Mesenchymal stem cell (in vitro differentiated cells and primary cell): ENCODE measurements around the gene CSF3.

Experiments used
- DNase-seq: peaks from one replicate; pipeline ENCODE4 v3.0.0-alpha.2; 2013
- H2AFZ ChIP-seq: one replicate; pipeline ENCODE4 v1.6.1; 2013; ENCODE audit warnings: low read depth, mild to moderate bottlenecking, control low read depth, inconsistent platforms, low read length, moderate library complexity
- H2AK5ac ChIP-seq: 2 replicates; pipeline ENCODE4 v1.6.1; 2013; ENCODE audit warnings: low read length, moderate library complexity, mild to moderate bottlenecking, inconsistent platforms; ENCODE audit not compliant: severe bottlenecking
- H2BK120ac ChIP-seq: one replicate; pipeline ENCODE4 v1.6.1; 2013; ENCODE audit warnings: low read depth, mild to moderate bottlenecking, inconsistent platforms, low read length, moderate library complexity
- H2BK12ac ChIP-seq, 2 experiments: one replicate each; pipeline ENCODE4 v1.6.1; 2013; ENCODE audit warnings: inconsistent platforms in 2 of 2, low read length in 2 of 2, mild to moderate bottlenecking in 2 of 2, moderate library complexity in 2 of 2, control low read depth in 1 of 2
- H2BK15ac ChIP-seq: one replicate; pipeline ENCODE4 v1.6.1; 2013; ENCODE audit warnings: mild to moderate bottlenecking, low read depth, inconsistent platforms; ENCODE audit not compliant: poor library complexity, severe bottlenecking
- H2BK5ac ChIP-seq: 2 replicates; pipeline ENCODE4 v1.6.1; 2013; ENCODE audit warnings: low read depth, mild to moderate bottlenecking, low read length, control low read depth, inconsistent platforms; ENCODE audit not compliant: poor library complexity, severe bottlenecking
- H3K14ac ChIP-seq, 2 experiments: one replicate each; pipeline ENCODE4 v1.6.1; 2013; ENCODE audit warnings: inconsistent platforms in 2 of 2, low read length in 2 of 2, control low read depth in 1 of 2, mild to moderate bottlenecking in 1 of 2, moderate library complexity in 1 of 2
- H3K18ac ChIP-seq, 2 experiments: one replicate each; pipeline ENCODE4 v1.6.1; 2013; ENCODE audit warnings: inconsistent platforms in 2 of 2, low read length in 2 of 2, control low read depth in 1 of 2, low read depth in 1 of 2, mild to moderate bottlenecking in 1 of 2
- H3K23ac ChIP-seq, 2 experiments: one replicate each; pipeline ENCODE4 v1.6.1; 2013; ENCODE audit warnings: inconsistent platforms in 2 of 2, low read length in 2 of 2, mild to moderate bottlenecking in 2 of 2, moderate library complexity in 2 of 2, control low read depth in 1 of 2
- H3K27ac ChIP-seq: 2 replicates; pipeline ENCODE4 v1.5.1; 2013; ENCODE audit warnings: mild to moderate bottlenecking, moderate library complexity, low read length, control low read depth, inconsistent platforms; ENCODE audit not compliant: poor library complexity, severe bottlenecking
- H3K27me3 ChIP-seq, 2 experiments: 2 replicates each; pipeline versions ENCODE4 v1.6.1 to v1.7.0; 2013; ENCODE audit warnings: low read length in 2 of 2, mild to moderate bottlenecking in 2 of 2, moderate library complexity in 2 of 2, control low read depth in 1 of 2, inconsistent platforms in 1 of 2; ENCODE audit not compliant: control insufficient read depth in 1 of 2, insufficient read depth in 1 of 2
- H3K36me3 ChIP-seq, 2 experiments: 2 replicates each; pipeline versions ENCODE4 v1.6.1 to v1.7.0; 2013; ENCODE audit warnings: low read length in 2 of 2, control low read depth in 1 of 2, inconsistent platforms in 1 of 2, low read depth in 1 of 2, mild to moderate bottlenecking in 1 of 2; ENCODE audit not compliant: insufficient read depth in 2 of 2, control insufficient read depth in 1 of 2
- H3K4ac ChIP-seq, 2 experiments: one replicate each; pipeline ENCODE4 v1.6.1; 2013; ENCODE audit warnings: inconsistent platforms in 2 of 2, low read length in 2 of 2, mild to moderate bottlenecking in 2 of 2, moderate library complexity in 2 of 2, control low read depth in 1 of 2, low read depth in 1 of 2
- H3K4me1 ChIP-seq: 2 replicates; pipeline ENCODE4 v1.6.1; 2013; ENCODE audit warnings: low read depth, low read length, control low read depth; ENCODE audit not compliant: control insufficient read depth, insufficient read depth
- H3K4me2 ChIP-seq: 2 replicates; pipeline ENCODE4 v1.6.1; 2013; ENCODE audit warnings: low read length, mild to moderate bottlenecking, inconsistent platforms; ENCODE audit not compliant: poor library complexity, severe bottlenecking
- H3K4me3 ChIP-seq, 2 experiments: 2 replicates each; pipeline versions ENCODE4 v1.5.1 to v1.7.0; 2013; ENCODE audit warnings: low read length in 2 of 2, mild to moderate bottlenecking in 2 of 2, control low read depth in 1 of 2, low read depth in 1 of 2; ENCODE audit not compliant: insufficient read depth in 1 of 2
- H3K79me1 ChIP-seq: replicated peaks from 2 replicates; pipeline ENCODE4 v1.6.1; 2013; ENCODE audit warnings: mild to moderate bottlenecking, control low read depth, low read length, inconsistent platforms; ENCODE audit not compliant: poor library complexity, severe bottlenecking
- H3K9ac ChIP-seq: 2 replicates; pipeline ENCODE4 v1.7.0; 2013; ENCODE audit warnings: mild to moderate bottlenecking, low read length, moderate library complexity
- H3K9me3 ChIP-seq: 2 replicates; pipeline ENCODE4 v1.7.0; 2013; ENCODE audit warnings: mild to moderate bottlenecking, low read length; ENCODE audit not compliant: control insufficient read depth
- H4K8ac ChIP-seq: one replicate; pipeline ENCODE4 v1.6.1; 2013; ENCODE audit warnings: inconsistent platforms, mild to moderate bottlenecking, low read length, moderate library complexity
- H4K91ac ChIP-seq: one replicate; pipeline ENCODE4 v1.6.1; 2013; ENCODE audit warnings: mild to moderate bottlenecking, low read length, inconsistent platforms
- WGBS: methylation state at CpG from one replicate; pipeline ENCODE4 v1.1.7; 2013; ENCODE audit warnings: mixed read lengths; 5-methylcytosine and 5-hydroxymethylcytosine counted together

The CSF3 gene

DNA sequence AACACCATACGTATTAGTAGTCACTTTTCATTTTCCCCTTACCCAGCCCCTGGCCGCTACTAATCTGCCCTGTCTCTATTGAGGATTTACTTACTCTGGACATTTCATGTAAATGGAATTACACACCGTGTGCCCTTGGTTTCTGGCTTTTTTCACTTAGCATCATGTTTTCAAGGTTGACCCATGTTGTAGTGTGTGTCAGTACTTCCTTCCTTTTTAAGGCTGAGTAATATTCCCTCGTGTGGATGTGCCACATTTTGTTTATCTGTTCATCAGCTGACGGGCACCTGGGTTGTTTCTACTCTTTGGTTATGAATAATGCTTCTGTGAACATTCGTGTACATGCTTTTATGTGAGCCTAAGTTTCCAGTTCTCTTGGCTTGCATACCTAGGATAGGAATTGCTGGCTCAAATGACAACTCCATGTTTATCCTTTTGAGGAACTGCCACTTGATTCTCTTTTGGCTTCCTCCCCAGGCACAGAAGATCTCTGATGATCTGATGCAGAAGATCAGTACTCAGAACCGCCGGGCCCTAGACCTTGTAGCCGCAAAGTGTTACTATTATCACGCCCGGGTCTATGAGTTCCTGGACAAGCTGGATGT, 26.9 kb upstream of the CSF3 start:
- Histone ChIP-seq H3K79me1 (peaks cover 44% of the 10 kb centered on the region), H3K27ac (no peak overlapping the region), H3K4ac (no peak overlapping the region), H3K4me1 (no peaks in the 10 kb centered on the region), H3K4me2 (no peak overlapping the region), H3K4me3 (no peak overlapping the region), H2BK12ac (no peak overlapping the region), H3K36me3 (peaks cover 80 to 93% of the 10 kb centered on the region in 2 experiments), H2AK5ac (no peak overlapping the region), H2BK120ac (no peak overlapping the region), H2BK15ac (no peak overlapping the region), H3K23ac (no peak overlapping the region), H3K9ac (no peak overlapping the region), H3K27me3 (no peaks in the 10 kb centered on the region), H4K8ac (no peak overlapping the region), H3K9me3 (no peaks in the 10 kb centered on the region), H3K18ac (no peak overlapping the region), H2BK5ac (no peak overlapping the region), H2AFZ (no peak overlapping the region), H3K14ac (no peak overlapping the region), H4K91ac (no peak overlapping the region)
- 95% methylated on average over 11 of the region's 11 CpGs for WGBS
- DNase-seq: no peak

DNA sequence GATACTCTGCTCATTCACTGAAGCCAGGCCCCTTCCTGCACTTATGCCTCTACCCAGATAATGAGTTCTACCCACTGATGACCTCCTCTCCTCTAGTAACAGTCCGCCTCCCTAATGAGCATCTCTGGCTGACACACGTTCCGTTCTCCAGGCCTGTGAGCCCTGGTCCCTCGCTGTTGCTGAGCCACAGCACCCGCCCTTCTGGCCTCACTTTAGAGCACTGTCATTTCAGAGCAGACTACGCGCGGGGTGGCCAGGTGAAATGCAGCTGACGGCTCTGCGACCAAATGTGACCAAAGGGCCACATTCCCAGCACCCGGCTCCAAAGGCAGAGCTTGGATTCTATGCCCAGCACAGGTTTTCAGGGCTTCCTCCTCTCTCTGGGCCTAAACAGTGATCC, 20.8 kb upstream of the CSF3 start:
- H3K14ac ChIP-seq: no peak overlapping the region
- no peaks in the 10 kb centered on the region for H3K4me1 ChIP-seq
- H3K4me3 ChIP-seq: no peak overlapping the region
- H3K18ac ChIP-seq: no peak overlapping the region
- no peak overlapping the region for H2AFZ ChIP-seq
- H4K8ac ChIP-seq: no peak overlapping the region
- no peak overlapping the region for H2AK5ac ChIP-seq
- H3K9me3 ChIP-seq: no peaks in the 10 kb centered on the region
- WGBS: 97% methylated on average over 11 of the region's 11 CpGs
- no peak overlapping the region for H2BK15ac ChIP-seq
- H3K4me2 ChIP-seq: no peak overlapping the region
- no peaks in the 10 kb centered on the region for H3K27me3 ChIP-seq
- no peak overlapping the region for H3K9ac ChIP-seq
- H3K4ac ChIP-seq: no peak overlapping the region
- H3K79me1 ChIP-seq: peaks cover 16% of the 10 kb centered on the region
- no peak overlapping the region for H2BK12ac ChIP-seq
- no peak overlapping the region for H4K91ac ChIP-seq
- DNase-seq: no peak
- H3K23ac ChIP-seq: no peak overlapping the region
- no peak overlapping the region for H3K27ac ChIP-seq
- H2BK120ac ChIP-seq: no peak overlapping the region
- H3K36me3 ChIP-seq: peaks cover 85 to 87% of the 10 kb centered on the region in 2 experiments
- no peak overlapping the region for H2BK5ac ChIP-seq

DNA sequence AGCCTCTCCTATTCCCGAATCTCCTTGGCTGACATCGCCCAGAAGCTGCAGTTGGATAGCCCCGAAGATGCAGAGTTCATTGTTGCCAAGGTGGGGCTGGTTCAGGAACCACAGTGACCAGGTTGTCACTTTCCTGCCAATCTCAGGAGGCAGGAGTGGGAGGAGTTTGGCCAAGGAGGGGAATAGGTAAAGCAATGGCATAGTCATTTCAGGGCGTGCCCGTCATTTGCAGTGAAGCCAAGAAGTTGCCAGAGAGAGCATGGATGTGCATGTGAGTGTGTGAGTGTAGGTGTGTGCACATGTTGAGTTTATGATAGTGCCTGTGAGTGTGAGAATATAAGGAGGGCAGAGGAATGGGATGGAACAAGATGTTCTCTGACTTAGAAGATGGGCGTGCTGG, 19.8 kb upstream of the CSF3 start:
- H3K23ac ChIP-seq: no peak overlapping the region
- no peak overlapping the region for H3K27ac ChIP-seq
- peaks cover 10% of the 10 kb centered on the region for H3K79me1 ChIP-seq
- H3K4me1 ChIP-seq: no peaks in the 10 kb centered on the region
- H3K36me3 ChIP-seq: peaks cover 75 to 77% of the 10 kb centered on the region in 2 experiments
- no peak overlapping the region for H2AFZ ChIP-seq
- no peak overlapping the region for H2AK5ac ChIP-seq
- no peak overlapping the region for H3K4me3 ChIP-seq
- no peak overlapping the region for H2BK5ac ChIP-seq
- no peak overlapping the region for H3K18ac ChIP-seq
- no peak overlapping the region for H3K14ac ChIP-seq
- H3K27me3 ChIP-seq: no peaks in the 10 kb centered on the region
- no peak overlapping the region for H3K4me2 ChIP-seq
- no peak overlapping the region for H2BK15ac ChIP-seq
- no peak overlapping the region for H4K91ac ChIP-seq
- H3K9me3 ChIP-seq: no peaks in the 10 kb centered on the region
- no peak for DNase-seq
- H2BK12ac ChIP-seq: no peak overlapping the region
- no peak overlapping the region for H4K8ac ChIP-seq
- H3K9ac ChIP-seq: no peak overlapping the region
- H3K4ac ChIP-seq: no peak overlapping the region
- 95% methylated on average over 6 of the region's 6 CpGs for WGBS
- H2BK120ac ChIP-seq: no peak overlapping the region

DNA sequence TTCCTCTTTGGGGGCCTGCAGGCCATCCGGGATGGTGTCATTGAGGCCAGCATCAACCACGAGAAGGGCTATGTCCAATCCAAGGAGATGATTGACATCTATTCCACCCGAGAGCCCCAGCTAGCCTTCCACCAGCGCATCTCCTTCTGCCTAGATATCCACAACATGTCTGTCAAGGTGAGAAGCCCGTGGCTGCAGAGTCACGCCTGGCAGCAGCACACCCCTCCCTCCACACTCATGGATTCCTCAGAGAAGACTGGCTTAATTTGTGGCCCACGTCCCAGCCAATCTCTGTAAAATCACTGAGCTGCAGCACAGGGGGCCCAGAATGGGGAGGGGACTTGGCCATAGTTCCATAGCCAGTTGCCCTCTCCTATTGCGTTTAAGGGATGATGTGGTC, 19.1 kb upstream of the CSF3 start:
- Histone ChIP-seq H3K4me3 (no peak overlapping the region), H2AK5ac (no peak overlapping the region), H3K27ac (no peak overlapping the region), H3K36me3 (peaks cover 69% of the 10 kb centered on the region in 2 experiments), H3K14ac (no peak overlapping the region), H2BK15ac (no peak overlapping the region), H2BK5ac (no peak overlapping the region), H3K9me3 (no peaks in the 10 kb centered on the region), H3K18ac (no peak overlapping the region), H2BK120ac (no peak overlapping the region), H3K4me1 (no peaks in the 10 kb centered on the region), H3K4ac (no peak overlapping the region), H3K23ac (no peak overlapping the region), H2BK12ac (no peak overlapping the region), H3K9ac (no peak overlapping the region), H3K4me2 (no peak overlapping the region), H2AFZ (no peak overlapping the region), H3K79me1 (peaks cover 10% of the 10 kb centered on the region), H4K8ac (no peak overlapping the region), H4K91ac (no peak overlapping the region), H3K27me3 (no peaks in the 10 kb centered on the region)
- DNase-seq: no peak
- 100% methylated on average over 8 of the region's 8 CpGs for WGBS
